Neural cell (in vitro differentiated cells): ENCODE measurements around the gene VWA8.

Experiments used
- CTCF ChIP-seq: fragments of 450-650 bp; IDR thresholded peaks from 2 replicates; pipeline ENCODE4 v1.5.1; 2014; ENCODE audit warnings: antibody characterized with exemption, mild to moderate bottlenecking, moderate library complexity; ENCODE audit not compliant: poor library complexity, severe bottlenecking
- EP300 ChIP-seq: fragments of 450-650 bp; conservative IDR thresholded peaks from 2 replicates; pipeline ENCODE4 v1.6.1; 2014; ENCODE audit warnings: antibody characterized with exemption, mild to moderate bottlenecking, moderate library complexity; ENCODE audit not compliant: poor library complexity, severe bottlenecking
- EZH2 ChIP-seq: fragments of 200-600, 300-800 bp; shearing (Covaris generic), sonication (generic); IDR thresholded peaks from 2 replicates; pipeline ENCODE4 v1.6.1; 2014; ENCODE audit warnings: antibody characterized with exemption, low read length, borderline replicate concordance, mild to moderate bottlenecking; ENCODE audit not compliant: insufficient read depth, poor library complexity, severe bottlenecking
- MXI1 ChIP-seq: fragments of 450-650 bp; conservative IDR thresholded peaks from 2 replicates; pipeline ENCODE4 v1.6.1; 2014; ENCODE audit warnings: antibody characterized with exemption, mild to moderate bottlenecking; ENCODE audit not compliant: poor library complexity, severe bottlenecking
- POLR2AphosphoS5 ChIP-seq: IDR thresholded peaks from 2 replicates; pipeline ENCODE4 v1.6.1; 2012
- RAD21 ChIP-seq: fragments of 450-650 bp; conservative IDR thresholded peaks from 2 replicates; pipeline ENCODE4 v1.6.1; 2014; ENCODE audit warnings: antibody characterized with exemption, mild to moderate bottlenecking, moderate library complexity
- REST ChIP-seq: IDR thresholded peaks from 2 replicates; pipeline ENCODE4 v1.6.1; 2012; ENCODE audit warnings: borderline replicate concordance
- TAF1 ChIP-seq: IDR thresholded peaks from 2 replicates; pipeline ENCODE4 v1.6.1; 2012; ENCODE audit warnings: low read depth

- TF ChIP-seq CTCF (no peak), REST (no peak), TAF1 (no peak), EP300 (no peak), EZH2 (no peak), POLR2AphosphoS5 (no peak), RAD21 (no peak), MXI1 (no peak)
These were observed 214.7 kb downstream of the VWA8 start for GRCh38 chr13:41746259-41746658.
